ENCODE results near the gene ELF4.

ELF4 gene

DNA sequence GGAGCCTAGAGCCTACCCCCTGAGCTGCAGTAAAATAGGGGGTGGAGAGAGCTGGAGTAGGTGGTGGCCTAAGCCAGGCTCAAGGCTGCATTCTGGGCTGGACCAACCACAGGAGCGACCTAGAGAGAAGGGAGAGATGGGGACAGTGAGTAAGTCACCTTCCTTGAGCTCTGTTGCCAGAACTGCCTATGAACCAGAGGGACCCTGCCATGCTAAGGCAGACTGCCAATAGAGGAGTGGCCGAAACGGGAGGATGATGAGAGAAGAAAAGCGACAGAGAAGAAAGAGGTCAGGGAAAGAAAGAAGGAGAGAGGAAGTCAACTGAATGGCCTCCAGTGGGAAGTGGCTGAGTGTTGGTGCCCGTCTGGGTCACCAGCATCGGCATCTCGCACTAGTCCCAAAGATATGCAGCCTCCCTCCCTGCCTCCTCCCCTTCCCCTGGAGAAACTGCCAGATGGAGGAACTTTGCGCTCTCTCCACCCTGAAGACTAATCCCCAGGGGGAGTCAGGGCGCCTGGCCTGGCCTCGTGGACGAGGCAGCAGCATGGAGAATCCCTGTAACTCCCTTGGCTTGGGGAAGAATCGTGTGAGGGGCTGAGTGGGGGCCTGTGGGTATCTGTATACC is 28.8 kb downstream of the ELF4 start:
- TF ChIP-seq, protein P1, sequence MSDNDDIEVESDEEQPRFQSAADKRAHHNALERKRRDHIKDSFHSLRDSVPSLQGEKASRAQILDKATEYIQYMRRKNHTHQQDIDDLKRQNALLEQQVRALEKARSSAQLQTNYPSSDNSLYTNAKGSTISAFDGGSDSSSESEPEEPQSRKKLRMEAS (IDR thresholded peaks at IDR 0.05; ENCODE audit: low read depth, low read length): no peak
- TF ChIP-seq MYC (IDR thresholded peaks at IDR 0.05; ENCODE audit: low read depth, low read length) (no peak), POLR2A (IDR thresholded peaks at IDR 0.05; ENCODE audit: extremely low read depth, insufficient read length) (no peak)
- TF ChIP-seq, protein P2, sequence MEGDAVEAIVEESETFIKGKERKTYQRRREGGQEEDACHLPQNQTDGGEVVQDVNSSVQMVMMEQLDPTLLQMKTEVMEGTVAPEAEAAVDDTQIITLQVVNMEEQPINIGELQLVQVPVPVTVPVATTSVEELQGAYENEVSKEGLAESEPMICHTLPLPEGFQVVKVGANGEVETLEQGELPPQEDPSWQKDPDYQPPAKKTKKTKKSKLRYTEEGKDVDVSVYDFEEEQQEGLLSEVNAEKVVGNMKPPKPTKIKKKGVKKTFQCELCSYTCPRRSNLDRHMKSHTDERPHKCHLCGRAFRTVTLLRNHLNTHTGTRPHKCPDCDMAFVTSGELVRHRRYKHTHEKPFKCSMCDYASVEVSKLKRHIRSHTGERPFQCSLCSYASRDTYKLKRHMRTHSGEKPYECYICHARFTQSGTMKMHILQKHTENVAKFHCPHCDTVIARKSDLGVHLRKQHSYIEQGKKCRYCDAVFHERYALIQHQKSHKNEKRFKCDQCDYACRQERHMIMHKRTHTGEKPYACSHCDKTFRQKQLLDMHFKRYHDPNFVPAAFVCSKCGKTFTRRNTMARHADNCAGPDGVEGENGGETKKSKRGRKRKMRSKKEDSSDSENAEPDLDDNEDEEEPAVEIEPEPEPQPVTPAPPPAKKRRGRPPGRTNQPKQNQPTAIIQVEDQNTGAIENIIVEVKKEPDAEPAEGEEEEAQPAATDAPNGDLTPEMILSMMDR (IDR thresholded peaks at IDR 0.05; ENCODE audit: low read depth, low read length): no peak
- no peak overlapping the region for H3K4me3 ChIP-seq (ENCODE audit: low read depth, low read length)
- no peak for DNase-seq (ENCODE audit: low read depth)

DNA sequence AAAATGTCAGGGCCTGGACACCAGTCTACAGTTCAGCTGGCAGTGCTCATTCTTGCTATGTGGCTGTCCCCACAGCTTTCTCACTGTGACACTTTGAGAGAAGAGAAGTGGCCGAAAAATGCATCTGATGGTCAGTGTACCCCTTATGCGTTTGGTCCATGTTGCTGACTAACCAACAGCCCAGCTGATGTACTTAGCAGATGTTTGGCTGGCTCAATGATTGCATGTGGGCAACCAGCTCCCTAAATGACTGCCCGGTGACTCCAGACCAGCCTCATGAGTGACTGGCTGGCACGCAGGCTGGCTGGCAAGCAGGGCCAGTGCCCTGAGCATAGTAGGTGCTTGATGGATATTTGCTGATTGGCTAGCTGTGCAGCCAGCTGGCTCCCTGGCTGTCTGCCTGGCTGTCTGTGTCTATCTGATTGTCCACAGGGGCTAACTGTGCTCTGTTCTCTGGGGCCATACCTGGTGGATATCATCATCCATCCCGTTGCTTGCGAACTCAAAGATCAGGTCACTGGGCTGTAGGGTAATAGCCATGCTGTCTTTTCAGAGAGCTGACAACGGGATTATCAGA is 29.4 kb downstream of the ELF4 start:
- TF ChIP-seq MYC (IDR thresholded peaks at IDR 0.05; ENCODE audit: low read depth, low read length) (no peak), POLR2A (IDR thresholded peaks at IDR 0.05; ENCODE audit: extremely low read depth, insufficient read length) (no peak)
- TF ChIP-seq, protein P1 (IDR thresholded peaks at IDR 0.05; ENCODE audit: low read depth, low read length): no peak
- TF ChIP-seq, protein P2 (IDR thresholded peaks at IDR 0.05; ENCODE audit: low read depth, low read length): no peak
- no peak for DNase-seq (ENCODE audit: low read depth)

DNA sequence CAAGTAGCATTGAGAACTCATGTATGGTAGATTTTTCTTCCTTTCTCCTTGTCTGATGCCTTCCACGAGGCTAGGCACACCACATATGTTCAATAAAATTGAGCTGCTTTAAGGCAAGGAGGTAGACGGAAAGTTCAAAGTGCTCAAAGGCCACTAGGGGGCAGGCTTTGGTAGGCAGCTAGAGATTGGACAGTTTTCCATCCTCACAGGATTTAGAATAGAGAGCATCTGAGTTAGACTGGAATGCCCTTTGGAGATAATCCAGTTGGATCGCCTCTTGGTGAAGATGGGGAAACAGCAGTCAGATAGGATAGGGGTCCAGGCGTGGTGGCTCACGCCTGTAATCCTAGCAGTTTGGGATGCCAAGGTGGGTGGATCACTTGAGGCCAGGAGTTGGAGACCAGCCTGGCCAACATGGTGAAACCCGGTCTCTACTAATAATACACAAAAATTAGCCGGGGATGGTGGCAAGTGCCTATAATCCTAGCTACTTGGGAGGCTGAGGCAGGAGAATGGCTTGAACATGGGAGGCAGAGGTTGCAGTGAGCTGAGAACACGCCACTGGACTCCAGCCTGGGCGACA is 30.4 kb downstream of the ELF4 start:
- no peak overlapping the region for H3K4me3 ChIP-seq (ENCODE audit: low read depth, low read length)
- DNase-seq (ENCODE audit: low read depth): peak; percentile 72
- TF ChIP-seq, protein P2 (IDR thresholded peaks at IDR 0.05; ENCODE audit: low read depth, low read length): peak; percentile 65
- TF ChIP-seq POLR2A (IDR thresholded peaks at IDR 0.05; ENCODE audit: extremely low read depth, insufficient read length) (no peak), MYC (IDR thresholded peaks at IDR 0.05; ENCODE audit: low read depth, low read length) (no peak; the same call in 1 of the 2 replicates)
- TF ChIP-seq, protein P1 (IDR thresholded peaks at IDR 0.05; ENCODE audit: low read depth, low read length): 0 out of 2 replicates have a peak, but pooled peaks have one; percentile 4

More for the DNA sequence above, 29.4 kb downstream of the ELF4 start:
- no peak overlapping the region for H3K4me3 ChIP-seq (ENCODE audit: low read depth, low read length)

DNA sequence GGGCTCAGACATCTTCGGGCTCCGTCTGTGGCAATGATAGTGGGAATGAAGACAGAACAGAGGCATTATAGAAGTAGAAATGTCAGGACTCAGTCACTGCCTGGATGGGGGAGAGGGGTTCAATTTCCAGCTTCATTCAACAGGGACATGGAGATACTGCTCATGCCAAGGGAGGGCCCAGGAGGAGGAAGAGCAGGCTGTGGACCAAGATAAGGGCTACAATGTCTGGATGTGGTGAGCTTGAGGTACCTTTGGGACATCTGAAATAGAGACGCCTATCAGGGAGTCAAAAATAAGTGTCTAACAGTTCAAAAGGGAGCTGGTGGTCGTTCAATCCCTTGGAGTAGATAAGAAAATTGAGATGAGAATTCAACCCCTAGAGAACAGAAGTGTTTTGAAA is 34.5 kb downstream of the ELF4 start:
- TF ChIP-seq, protein P2 (IDR thresholded peaks at IDR 0.05; ENCODE audit: low read depth, low read length): no peak
- TF ChIP-seq MYC (IDR thresholded peaks at IDR 0.05; ENCODE audit: low read depth, low read length): no peak
- TF ChIP-seq, protein P1 (IDR thresholded peaks at IDR 0.05; ENCODE audit: low read depth, low read length): no peak
- no peak for TF ChIP-seq POLR2A (IDR thresholded peaks at IDR 0.05; ENCODE audit: extremely low read depth, insufficient read length)
- no peak overlapping the region for H3K4me3 ChIP-seq (ENCODE audit: low read depth, low read length)

DNA sequence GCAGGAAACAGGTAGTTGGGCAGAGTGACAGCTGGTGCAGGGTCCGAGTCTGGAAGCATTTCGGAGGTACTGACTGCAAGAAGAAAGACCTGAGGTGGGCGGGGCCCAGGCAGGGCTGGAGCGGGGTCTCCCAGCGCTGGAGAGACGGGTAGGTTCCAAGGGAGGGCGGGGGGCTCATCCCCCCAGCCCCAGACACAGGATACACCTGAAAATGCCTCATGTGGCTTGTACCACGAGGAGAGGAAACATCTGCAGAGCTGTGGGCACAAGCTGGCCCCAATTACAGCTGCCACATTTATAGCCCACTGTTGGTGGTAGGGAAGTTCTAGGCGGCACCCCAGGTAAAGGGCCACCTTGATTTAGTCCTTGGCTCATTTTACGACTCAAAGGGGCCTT is 38.0 kb downstream of the ELF4 start:
- no peak for DNase-seq (ENCODE audit: low read depth)
- no peak overlapping the region for H3K4me3 ChIP-seq (ENCODE audit: low read depth, low read length)
- no peak for TF ChIP-seq MYC (IDR thresholded peaks at IDR 0.05; ENCODE audit: low read depth, low read length)
- TF ChIP-seq, protein P1 (IDR thresholded peaks at IDR 0.05; ENCODE audit: low read depth, low read length): no peak
- no peak for TF ChIP-seq POLR2A (IDR thresholded peaks at IDR 0.05; ENCODE audit: extremely low read depth, insufficient read length)
- TF ChIP-seq, protein P2 (IDR thresholded peaks at IDR 0.05; ENCODE audit: low read depth, low read length): no peak

More for the DNA sequence above, 34.5 kb downstream of the ELF4 start:
- DNase-seq (ENCODE audit: low read depth): no peak

Measured in NB4 (cell line).